Activated effector memory CD4-positive, alpha-beta T cell treated with anti-CD3 and anti-CD28 coated beads, Interleukin-2, amount 50 U/mL, for 16 hours (primary cell): Measurements from ENCODE around the gene COX14.
"Not testable (repeated sequence)": the region's sequence is repeated elsewhere in the genome, so short reads cannot be mapped to it uniquely, and the experiment has no call there.

Experiments used
- DNase-seq: peaks from one replicate; pipeline ENCODE4 v3.0.0-alpha.2; 2020

Gene COX14

GRCh38 chr12:50110127-50110761 is 1.8 kb upstream of the COX14 start:
- no peak for DNase-seq

GRCh38 chr12:50110762-50111351 is 1.2 kb upstream of the COX14 start:
- peak; percentile 64 for DNase-seq

- no peak for DNase-seq
Measured at GRCh38 chr12:50111395-50111692, 692 bp upstream of the COX14 start.

- no peak for DNase-seq
Measured at GRCh38 chr12:50112456-50113218, 601 bp downstream of the COX14 start.

GRCh38 chr12:50117057-50117622 is 5.1 kb downstream of the COX14 start:
- DNase-seq: no peak

GRCh38 chr12:50119387-50119786 is 7.4 kb downstream of the COX14 start:
- no peak for DNase-seq

- no peak for DNase-seq
Measured at GRCh38 chr12:50120521-50120920, 8.5 kb downstream of the COX14 start.

- DNase-seq: no peak
Measured at GRCh38 chr12:50120953-50121352, 8.9 kb downstream of the COX14 start.

GRCh38 chr12:50121641-50122040 is 9.6 kb downstream of the COX14 start:
- no peak for DNase-seq

- DNase-seq: no peak
Measured at GRCh38 chr12:50123203-50123602, 11.2 kb downstream of the COX14 start.

- DNase-seq: no peak
Measured at GRCh38 chr12:50127546-50127945, 15.5 kb downstream of the COX14 start.

- no peak for DNase-seq
Measured at GRCh38 chr12:50129290-50129689, 17.3 kb downstream of the COX14 start.

- DNase-seq: no peak
Measured at GRCh38 chr12:50132505-50133135, 20.6 kb downstream of the COX14 start.

- no peak for DNase-seq
Measured at GRCh38 chr12:50142993-50143392, 31.0 kb downstream of the COX14 start.

GRCh38 chr12:50145439-50145838 is 33.4 kb downstream of the COX14 start:
- DNase-seq: no peak

- no peak for DNase-seq
Measured at GRCh38 chr12:50147281-50147680, 35.2 kb downstream of the COX14 start.

GRCh38 chr12:50148011-50148410 is 36.0 kb downstream of the COX14 start:
- DNase-seq: not testable (repeated sequence)

GRCh38 chr12:50149311-50149710 is 37.3 kb downstream of the COX14 start:
- no peak for DNase-seq

- DNase-seq: no peak
Measured at GRCh38 chr12:50151047-50151687, 39.1 kb downstream of the COX14 start.

- DNase-seq: not testable (repeated sequence)
Measured at GRCh38 chr12:50154947-50155346, 42.9 kb downstream of the COX14 start.

GRCh38 chr12:50156641-50157040 is 44.6 kb downstream of the COX14 start:
- no peak for DNase-seq

GRCh38 chr12:50157259-50157658 is 45.2 kb downstream of the COX14 start:
- DNase-seq: no peak

- no peak for DNase-seq
Measured at GRCh38 chr12:50160643-50161042, 48.6 kb downstream of the COX14 start.
